Anterior cingulate cortex (tissue), 58 donors: ENCODE data around the gene VWDE.
"Not testable (repeated sequence)": the region's sequence is repeated elsewhere in the genome, so short reads cannot be mapped to it uniquely, and the experiment has no call there.

ENCODE experiments used
- DNase-seq, 58 donors: peaks; one replicate each; lab custom pipeline; 2025; lab: John Stamatoyannopoulos, UW

The VWDE gene

DNA sequence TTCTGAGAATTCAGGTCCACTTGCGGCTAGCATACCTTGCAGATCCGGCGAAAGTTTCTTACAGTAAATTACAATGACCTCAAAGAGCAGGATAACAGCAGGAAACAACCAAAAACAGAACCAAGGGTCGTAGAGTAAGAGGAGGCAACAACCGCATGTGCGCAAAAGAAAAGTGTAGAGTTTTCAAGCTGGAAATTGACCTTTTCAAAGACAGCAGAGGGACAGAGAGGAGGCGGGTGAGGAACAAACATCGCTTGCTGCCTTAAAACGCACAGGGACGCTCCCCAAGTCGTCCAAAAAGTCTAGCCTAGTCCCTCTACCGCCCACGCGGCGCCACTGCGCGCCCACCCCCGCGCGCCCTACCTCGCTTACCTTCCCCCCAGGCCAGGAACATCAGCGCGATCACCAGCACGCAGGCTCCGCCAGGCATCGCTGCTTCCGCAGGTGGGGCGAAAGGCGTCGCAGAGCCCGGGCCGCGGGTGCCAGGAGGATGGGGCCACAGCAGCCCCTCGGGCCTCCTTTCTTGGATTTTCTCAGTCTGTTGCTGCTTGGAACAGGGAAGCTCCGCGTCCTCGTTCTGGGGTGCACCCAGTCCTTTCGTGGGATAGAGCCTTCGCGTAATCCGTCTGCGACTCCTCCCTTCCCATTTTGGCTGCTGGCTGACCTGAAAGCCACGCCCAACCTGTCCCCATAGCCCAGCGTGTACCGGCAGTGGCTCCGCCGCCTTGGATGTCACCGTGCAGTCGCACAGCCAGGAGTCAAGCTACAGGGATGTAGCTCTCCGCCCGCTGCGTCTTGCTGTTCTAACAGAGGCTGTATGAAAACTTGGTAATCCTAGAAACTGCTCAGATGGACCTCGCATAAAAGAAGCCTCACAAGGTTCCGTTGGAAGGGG lies at the start of gene VWDE:
TSS of gene VWDE (minus strand) at position 579 of the 895 bp plus-strand sequence. CDS start at position 430, 149 bp downstream.
- DNase-seq, result peak in 39 of 58 donors; percentile 2 to 67 (median 18)

DNA sequence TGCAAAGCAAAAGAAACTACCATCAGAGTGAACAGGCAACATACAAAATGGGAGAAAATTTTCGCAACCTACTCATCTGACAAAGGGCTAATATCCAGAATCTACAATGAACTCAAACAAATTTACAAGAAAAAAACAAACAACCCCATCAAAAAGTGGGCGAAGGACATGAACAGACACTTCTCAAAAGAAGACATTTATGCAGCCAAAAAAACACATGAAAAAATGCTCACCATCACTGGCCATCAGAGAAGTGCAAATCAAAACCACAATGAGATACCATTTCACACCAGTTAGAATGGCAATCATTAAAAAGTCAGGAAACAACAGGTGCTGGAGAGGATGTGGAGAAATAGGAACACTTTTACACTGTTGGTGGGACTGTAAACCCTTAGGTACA lies 49.5 kb upstream of the VWDE start:
- not testable (repeated sequence) for DNase-seq

DNA sequence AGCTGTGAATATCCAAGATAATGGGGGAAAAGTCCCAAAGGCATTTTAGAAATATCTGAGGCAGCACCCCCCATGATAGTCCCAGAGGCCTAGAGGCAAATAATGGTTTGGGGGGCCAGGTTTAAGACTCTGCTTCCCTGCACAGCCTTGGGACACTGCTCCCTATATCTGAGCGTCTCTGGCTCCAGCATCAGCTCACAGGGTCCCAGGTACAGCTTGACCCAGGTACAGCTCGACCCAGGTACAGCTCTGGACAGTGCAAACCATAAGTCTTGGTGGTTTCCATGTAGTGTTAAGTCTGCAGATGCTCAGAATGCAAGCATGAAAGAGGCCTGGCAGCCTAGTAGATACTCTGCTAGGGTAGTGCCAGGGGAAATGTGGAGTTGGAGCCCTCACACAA lies 47.0 kb upstream of the VWDE start:
- no peak for DNase-seq

DNA sequence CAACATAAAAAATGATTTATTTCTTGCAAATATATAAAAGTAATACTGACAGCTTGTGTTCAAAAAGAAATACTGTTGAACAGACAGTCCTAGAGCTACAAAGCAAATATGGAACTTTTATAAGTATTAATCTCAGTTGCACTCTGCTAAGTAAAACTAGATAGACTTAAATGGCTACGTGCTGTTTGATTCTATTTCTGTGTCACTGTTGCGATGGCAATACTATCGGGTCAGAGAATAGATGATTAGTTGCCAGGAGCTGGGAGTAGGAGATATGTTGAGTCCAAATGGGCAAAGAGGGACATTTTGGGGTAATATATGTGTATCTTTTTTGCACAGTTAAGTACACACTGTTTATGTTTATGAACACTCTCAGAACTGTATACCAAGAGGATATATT lies 41.1 kb upstream of the VWDE start:
- DNase-seq, result no peak

DNA sequence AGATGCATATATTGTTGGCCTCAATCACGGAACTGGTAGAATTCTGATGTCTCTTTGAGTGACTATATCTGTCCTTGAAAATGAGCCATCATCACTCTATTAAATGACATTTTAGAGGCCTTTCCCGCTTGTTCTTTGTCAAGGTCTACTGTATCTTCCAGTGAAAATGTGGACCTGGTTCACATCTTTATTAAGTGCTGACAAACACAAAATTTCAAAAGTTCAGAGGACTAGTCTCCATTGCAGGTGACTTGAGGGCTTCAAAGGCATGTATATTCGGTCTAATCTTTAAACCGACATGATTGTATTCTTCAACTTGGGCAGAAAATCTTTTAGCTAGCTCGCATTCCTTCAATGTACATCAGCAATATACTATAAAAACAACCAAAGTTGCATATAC lies 36.6 kb upstream of the VWDE start:
- DNase-seq, result no peak

DNA sequence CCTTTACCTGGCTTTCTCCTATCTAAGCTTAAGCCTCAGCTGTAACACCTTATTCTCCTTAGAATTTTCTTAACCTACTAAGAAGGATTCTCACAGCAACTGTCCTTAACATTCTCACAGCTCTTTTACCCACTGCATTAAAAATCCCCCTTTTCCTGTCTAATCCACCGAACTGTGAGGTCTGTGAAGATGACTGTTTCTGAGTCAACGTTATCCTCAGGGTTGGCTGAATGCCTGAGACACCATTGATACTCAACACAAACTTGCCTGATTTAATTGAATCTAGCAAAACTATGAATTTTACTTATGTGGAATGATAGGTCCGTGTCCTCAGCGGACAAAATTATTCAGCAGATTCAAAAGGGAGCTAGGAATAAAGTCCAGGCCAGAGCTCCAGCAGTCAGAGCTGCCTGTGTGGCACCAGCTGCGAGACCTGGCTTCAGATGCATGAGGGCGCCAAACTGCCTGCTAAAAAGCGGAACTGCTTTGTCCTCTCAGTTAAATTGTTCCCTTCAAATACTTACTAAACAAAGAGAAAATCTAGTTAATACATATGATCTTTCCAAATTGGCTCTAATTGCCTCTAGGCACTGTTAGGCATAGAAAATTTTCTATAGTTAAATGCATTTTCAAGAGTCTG lies 33.4 kb upstream of the VWDE start:
- DNase-seq, result peak in 14 of 58 donors; percentile 1 to 17 (median 6)

DNA sequence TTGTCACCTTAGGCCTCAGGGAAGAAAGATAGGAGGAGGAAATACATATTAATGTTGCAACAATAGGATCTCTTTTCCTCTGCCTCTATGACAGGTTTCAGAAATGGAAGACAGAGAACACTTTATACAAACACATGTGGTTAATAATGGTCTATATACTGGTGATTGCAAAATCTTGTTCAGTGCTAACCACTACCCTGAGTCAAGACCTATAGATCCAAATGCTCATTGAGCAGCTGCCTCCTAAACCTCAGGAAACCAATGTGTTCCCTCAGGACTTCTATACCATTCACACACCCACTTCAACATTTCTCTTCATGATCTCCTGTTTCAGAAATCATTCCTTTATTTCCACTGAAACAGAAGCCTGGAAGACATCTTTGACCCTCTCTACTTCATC lies 32.5 kb upstream of the VWDE start:
- no peak for DNase-seq

DNA sequence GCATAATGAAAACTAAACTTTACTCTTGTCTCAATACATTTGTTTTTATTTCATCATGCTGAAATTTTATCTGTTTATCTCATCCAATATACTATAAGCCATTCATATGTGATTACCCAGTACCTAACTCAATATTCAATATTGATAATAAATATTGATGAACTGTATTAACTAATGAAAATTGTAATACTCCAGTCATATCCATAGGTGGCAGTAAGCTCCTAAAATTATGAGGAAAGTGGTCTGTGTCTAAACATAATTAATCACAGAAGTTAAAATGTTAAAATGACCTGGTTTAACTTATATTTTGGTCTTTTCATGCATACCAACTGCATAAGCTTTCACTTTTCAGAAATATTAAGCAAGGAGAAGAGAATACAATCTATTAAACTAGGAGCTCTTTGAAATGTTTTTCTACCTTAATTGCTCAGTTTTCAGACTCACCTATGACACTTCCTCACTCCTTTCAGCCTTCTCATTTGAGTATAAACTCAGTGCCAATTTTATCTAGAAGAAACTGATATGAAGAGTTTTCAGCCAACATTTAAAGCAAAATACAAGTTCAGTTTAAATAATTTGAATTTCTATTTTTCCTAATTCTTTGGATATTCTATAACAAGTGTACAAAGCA lies 30.5 kb upstream of the VWDE start:
- DNase-seq, result no peak

DNA sequence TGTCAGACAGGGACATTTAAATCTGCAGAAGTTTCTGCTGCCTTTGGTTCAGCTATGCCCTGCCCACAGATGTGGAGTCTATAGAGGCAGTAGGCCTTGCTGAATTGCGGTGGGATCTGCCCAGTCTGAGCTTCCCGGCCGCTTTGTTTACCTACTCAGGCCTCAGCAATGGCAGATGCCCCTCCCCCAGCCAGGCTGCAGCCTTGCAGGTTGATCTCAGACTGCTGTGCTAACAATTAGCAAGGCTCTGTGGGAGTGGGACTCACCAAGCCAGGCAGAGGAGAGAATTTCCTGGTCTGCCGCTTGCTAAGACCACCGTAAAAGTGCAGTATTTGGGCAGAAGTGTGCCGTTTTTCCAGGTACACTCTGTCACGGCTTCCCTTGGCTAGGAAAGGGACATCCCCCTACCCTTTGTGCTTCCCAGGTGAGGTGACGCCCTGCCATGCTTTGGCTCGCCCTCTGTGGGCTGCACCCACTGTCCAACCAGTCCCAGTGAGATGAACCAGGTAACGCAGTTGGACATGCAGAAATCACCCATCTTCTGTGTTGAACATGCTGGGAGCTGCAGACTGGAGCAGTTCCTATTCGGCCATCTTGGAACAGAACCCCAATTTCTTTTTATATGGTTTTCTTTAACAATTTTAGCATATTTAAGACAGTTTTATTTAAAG lies 28.4 kb upstream of the VWDE start:
- no peak for DNase-seq

DNA sequence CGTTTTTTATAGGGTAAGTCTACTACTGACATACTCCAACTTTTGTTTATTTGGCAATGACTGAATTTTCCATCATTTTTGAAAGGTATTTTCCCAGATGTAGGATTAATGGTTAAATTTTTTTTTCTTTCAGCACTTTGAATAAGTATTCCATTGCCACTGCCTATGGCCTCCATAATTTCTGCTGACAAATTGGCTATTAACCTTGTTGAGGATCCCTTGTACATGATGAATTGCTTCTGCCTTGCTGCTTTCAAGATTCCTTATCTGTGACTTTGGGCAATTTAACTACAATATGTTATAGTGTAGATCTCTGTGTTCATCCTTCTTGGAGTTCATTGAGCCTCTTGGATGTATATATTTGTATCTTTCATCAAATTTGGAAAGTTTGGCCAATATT lies 21.6 kb upstream of the VWDE start:
- no peak for DNase-seq

DNA sequence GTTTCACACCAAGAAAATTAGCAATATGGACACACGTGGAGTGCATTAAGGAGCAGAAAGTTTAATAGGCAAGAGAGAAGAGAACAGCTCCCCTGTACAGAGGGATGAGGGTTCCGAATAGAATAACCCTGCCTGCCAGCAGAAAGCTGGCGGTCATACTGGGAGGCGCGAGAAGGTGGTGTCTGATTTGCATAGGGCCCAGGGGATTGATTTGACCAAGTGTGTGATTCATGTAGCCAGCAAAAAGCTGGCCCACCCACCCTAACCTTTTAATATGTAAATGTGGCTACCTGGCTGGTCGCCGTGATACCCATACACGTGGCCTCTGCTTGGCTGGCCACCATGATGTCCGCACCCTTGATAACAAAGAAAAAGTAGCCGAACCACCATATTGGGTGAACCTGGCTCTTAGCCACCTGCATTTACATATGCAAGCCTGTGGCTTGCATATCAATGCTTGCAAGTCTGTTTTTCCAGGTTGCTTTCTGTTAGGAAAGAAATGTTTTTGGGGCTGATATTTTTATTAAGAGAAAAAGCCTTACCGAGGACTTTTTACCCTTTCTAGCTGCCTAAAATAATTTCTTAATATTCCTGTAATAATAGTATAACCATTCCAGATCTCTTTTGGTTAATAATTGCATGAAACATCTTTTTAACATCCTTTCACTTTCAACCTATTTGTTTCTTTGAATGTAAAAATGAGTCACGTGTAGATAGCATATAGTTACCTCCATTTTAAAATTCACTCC lies 20.5 kb upstream of the VWDE start:
- DNase-seq, result no peak

DNA sequence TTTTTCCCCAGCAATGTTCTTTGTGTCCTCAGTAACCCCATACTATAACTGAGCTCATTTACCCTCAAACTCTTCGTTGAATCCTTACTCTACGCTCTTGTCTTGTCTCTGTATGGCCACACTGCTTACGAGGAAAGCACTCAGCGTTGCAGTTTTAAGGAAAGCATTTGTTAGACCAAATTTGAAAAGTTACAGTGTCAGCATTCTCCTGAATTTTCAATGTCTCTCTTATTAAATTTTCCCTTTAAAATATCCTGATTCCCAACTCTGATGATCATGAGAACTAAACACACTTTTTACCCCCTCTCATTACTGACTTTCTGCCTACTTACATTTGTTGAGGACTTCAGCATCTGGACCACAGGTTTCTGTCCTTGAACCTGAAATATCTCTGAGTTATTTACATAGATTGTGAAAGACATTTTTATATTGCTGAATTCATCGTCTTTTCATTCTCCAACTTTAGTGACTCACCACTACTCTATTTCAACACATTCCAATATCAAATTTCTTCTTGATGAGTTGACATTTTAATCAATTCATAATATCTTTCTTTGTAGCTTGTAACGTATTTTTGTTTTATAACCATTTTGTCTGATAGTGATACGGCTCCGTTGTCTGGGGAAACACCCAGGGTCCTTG lies 19.8 kb upstream of the VWDE start:
- no peak for DNase-seq

DNA sequence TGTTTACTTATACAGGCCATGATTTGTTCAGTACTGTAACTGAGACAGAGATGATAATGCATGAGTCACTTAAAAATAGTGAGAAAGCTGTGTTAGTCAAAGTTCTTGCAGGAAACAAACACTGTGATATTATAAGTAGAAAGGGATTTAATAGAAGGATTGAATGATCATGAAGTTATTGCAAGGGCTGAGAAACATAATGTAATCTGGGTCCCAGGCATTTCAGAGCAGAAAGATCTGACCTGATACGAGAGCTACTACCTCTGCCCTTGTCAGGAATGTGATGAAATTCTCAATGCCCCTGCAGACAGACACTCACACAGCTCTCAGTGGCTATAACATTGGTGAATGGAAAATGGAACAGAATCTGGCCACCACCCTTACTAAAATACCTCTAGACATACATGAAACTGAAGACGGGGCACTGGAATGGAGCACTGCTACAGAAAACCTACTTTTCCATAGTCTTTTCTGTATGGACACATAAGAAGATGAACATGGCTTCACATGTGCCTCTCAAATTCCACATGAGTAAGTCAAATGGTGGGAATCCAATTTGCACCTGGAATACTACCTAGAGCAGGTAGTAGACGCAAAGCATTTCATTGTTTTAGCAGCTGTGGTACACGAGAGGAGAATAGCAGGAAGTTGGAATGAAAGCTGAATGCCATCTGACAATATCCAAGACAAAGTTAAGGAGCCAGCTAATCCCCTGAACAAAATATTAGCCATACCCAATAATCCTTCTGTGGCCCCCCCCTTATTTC lies 19.1 kb upstream of the VWDE start:
- no peak for DNase-seq

DNA sequence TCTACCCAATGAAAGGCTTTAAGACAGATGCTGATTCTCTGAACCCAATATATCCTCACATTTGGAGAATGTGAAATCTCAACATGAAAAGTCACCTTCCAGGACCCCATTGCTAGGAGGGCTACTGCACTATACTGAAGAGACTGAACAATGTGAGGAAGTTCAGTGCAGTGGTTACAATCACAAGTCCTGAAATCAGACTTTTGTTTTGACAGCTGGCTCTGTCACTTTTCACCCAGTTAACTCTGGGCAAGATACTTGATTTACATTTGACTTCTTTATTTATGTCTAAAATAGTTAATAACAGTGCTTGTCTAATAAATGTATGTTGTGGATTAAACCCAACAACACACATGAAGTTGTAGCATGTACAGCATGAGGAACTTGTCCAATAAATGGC lies 14.8 kb upstream of the VWDE start:
- DNase-seq, result no peak

DNA sequence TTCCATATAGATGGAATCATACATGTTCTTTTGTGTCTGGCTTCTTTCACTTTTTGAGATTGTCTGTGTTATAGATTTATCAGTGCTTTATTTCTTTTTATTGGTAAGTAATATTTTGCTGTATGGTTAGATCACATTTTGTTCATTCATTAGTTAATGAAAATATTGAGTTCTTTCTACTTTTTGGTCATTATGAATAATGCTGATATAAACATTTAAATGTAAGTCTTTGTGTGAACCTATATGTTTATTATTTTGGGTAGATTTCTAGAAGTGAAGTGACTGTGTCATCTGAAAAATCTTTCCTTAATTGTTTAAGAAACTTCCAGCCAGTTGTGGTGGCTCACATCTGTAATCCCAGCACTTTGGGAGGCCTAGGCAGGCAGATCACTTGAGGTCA lies 11.4 kb upstream of the VWDE start:
- no peak for DNase-seq

DNA sequence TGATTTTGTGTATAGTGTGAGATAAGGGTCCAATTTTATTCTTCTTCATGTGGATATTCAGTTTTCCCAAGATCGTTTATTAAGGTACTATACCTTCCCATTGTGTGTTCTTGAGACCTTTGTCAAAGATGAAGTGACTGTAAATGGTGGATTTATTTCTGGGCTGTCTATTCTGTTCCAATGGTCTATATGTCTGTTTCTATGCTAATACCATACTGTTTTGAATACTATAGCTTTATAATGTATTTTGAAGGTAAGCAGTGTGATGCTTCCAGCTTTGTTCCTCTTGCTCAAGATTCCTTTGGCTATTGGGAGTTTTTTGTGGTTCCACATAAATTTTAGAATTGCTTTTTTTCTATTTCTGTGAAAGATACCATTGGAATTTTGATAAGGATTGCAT lies 8.7 kb upstream of the VWDE start:
- DNase-seq, result no peak

DNA sequence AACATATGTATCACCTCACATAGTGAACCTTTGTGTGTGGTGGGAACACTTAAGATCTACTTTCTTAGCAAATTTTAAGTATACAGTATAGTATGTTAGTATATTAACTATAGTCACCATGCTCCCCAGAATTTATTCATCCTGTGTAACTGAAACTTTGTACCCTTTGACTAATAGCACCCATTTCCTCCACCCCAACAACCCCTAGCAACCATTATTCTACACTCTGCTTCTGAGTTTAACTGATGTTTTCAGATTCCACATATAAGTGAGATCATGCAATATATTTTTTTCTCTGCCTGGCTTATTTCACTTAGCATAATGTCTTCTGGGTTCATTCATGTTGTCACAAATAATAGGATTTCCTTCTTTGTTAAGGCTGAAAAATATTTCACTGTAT lies 6.9 kb upstream of the VWDE start:
- DNase-seq, result no peak

DNA sequence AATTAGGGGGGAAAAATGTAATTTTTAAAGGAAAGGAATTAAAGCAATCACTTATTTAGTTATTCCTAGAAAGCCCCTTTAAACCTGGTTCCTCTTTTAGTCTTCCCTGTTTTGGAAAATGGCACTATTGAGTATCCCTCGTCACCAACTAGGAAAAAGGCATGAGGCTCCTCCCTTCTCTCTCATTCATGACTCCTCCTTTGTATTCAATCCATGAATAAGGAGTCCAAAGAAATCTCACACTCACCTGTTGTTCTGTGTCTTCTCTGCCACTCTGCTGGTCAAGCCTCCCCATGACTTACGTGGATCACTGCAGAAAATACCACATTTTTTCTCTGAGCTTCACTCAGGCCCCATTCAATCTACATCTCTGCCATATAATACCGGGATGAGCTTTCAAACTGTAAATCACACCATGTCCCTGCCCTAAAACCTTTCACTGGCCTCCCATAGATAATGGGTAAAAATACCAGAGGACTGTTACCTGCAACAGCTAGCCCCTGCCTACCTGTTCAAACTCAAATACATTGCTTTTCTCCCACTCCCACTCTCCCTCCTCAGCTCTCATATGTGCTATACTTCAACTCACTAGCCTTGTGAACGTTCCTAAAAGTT lies 5.5 kb upstream of the VWDE start:
- DNase-seq, result no peak

DNA sequence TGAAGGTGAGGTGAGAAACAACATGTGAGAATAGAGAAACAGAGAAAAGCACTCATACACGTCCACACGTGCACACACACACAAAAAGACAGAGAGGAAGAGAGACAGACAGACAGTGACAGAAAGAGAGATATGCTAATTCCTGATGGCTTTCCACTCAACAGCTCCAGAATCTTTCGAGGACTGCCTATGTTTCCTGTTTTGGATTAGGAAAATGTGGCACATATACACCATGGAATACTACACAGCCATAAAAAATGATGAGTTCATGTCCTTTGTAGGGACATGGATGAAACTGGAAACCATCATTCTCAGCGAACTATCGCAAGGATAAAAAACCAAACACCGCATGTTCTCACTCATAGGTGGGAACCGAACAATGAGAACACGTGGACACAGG lies 4.0 kb upstream of the VWDE start:
- not testable (repeated sequence) for DNase-seq
